GM12878 (cell line): ENCODE results near the gene HIVEP3. TPM values are rescaled to one million over a fixed set of nuclear protein-coding genes. Genes with fewer than 3 reads are reported as not detected.

Experiments
- ATAC-seq: fragments of 200-7000 bp; cut with Tn5 transposase; 3 replicates; pipeline ENCODE4 v1.9.1; 2020; ENCODE audit warnings: mild to moderate bottlenecking, moderate library complexity
- BruUV-seq: library from RNA; stranded (reverse); fragments of 400-500 nt; replicated peaks from 2 replicates; lab custom pipeline; 2021; lab: Mats Ljungman, UMichigan
- CTCF ChIA-PET: fragments of 300-600 bp; sonication (Branson Sonifier 250); formaldehyde crosslinking; extraction: SDS; loops from one replicate; lab custom pipeline; 2021; ENCODE audit warnings: inconsistent platforms; lab: Yijun Ruan, JAX
- POLR2A ChIA-PET: fragments of 350-600 bp; formaldehyde crosslinking; extraction: SDS; loops from one replicate; lab custom pipeline; 2021; ENCODE audit warnings: inconsistent platforms; lab: Charles Lee
- RAD21 ChIA-PET: fragments of 300-600 bp; sonication (Branson Sonifier 250); formaldehyde crosslinking; loops from one replicate; lab custom pipeline; 2023; ENCODE audit warnings: antibody characterized with exemption; ENCODE audit not compliant: unreplicated experiment; lab: Charles Lee
- SMC1A ChIA-PET: fragments of 300-600 bp; sonication (Branson Sonifier 250); formaldehyde crosslinking; loops from one replicate; lab custom pipeline; 2023; ENCODE audit not compliant: unreplicated experiment, uncharacterized antibody; lab: Charles Lee
- DNase-seq: peaks from one replicate; pipeline ENCODE4 v3.0.0-alpha.2; 2011; ENCODE audit warnings: low read depth, low spot score
- FAIRE-seq: peaks from 3 replicates; lab custom pipeline; 2011; peaks lifted over from hg19 to GRCh38; lab: Jason Lieb, UNC
- H2AFZ ChIP-seq: 2 replicates; pipeline ENCODE4 v1.6.0; 2011; ENCODE audit warnings: low read depth, low read length, control low read depth; ENCODE audit not compliant: control insufficient read depth
- H3K27ac ChIP-seq: 2 replicates; pipeline ENCODE4 v1.5.1; 2011; ENCODE audit warnings: control low read depth; ENCODE audit not compliant: control insufficient read depth, insufficient read depth
- H3K27me3 ChIP-seq, 2 experiments: replicated peaks in 1 of 2; 2 replicates each; pipeline versions ENCODE4 v1.6.0 to v1.6.1; 2011; ENCODE audit warnings: low read length in 1 of 2; ENCODE audit not compliant: control insufficient read depth in 2 of 2, insufficient read depth in 2 of 2
- H3K36me3 ChIP-seq, 2 experiments: 2 replicates each; pipeline ENCODE4 v1.5.1; 2011; ENCODE audit warnings: low read length in 1 of 2; ENCODE audit not compliant: control insufficient read depth in 2 of 2, insufficient read depth in 2 of 2
- H3K4me1 ChIP-seq: 2 replicates; pipeline ENCODE4 v1.6.1; 2011; ENCODE audit warnings: mild to moderate bottlenecking, low read length, moderate library complexity, mixed read lengths; ENCODE audit not compliant: control insufficient read depth, insufficient read depth
- H3K4me2 ChIP-seq: 2 replicates; pipeline ENCODE4 v1.6.0; 2011; ENCODE audit warnings: control low read depth; ENCODE audit not compliant: control insufficient read depth, insufficient read depth
- H3K4me3 ChIP-seq: fragments of 200-600 bp; sonication (generic); 2 replicates; pipeline ENCODE4 v1.5.1; 2016
- H3K79me2 ChIP-seq: 2 replicates; pipeline ENCODE4 v1.6.0; 2011; ENCODE audit warnings: low read length; ENCODE audit not compliant: control insufficient read depth, insufficient read depth
- H3K9ac ChIP-seq: 2 replicates; pipeline ENCODE4 v1.8.0; 2011; ENCODE audit warnings: low read length, control low read depth, mixed read lengths; ENCODE audit not compliant: control insufficient read depth, insufficient read depth
- H3K9me3 ChIP-seq: replicated peaks from 3 replicates; pipeline ENCODE4 v1.5.1; 2011; ENCODE audit warnings: mild to moderate bottlenecking, low read length; ENCODE audit not compliant: control insufficient read depth, insufficient read depth
- H4K20me1 ChIP-seq: 2 replicates; pipeline ENCODE4 v1.6.0; 2011; ENCODE audit not compliant: control insufficient read depth, insufficient read depth
- DPF2 ChIP-seq: fragments of 450-650 bp; IDR thresholded peaks from 2 replicates; pipeline ENCODE4 v1.6.1; 2017; ENCODE audit warnings: mild to moderate bottlenecking
- GATAD2B ChIP-seq: fragments of 450-650 bp; conservative IDR thresholded peaks from 2 replicates; pipeline ENCODE4 v1.6.1; 2017; ENCODE audit warnings: low read depth, mild to moderate bottlenecking, moderate library complexity
- HDGF ChIP-seq: fragments of 450-650 bp; IDR thresholded peaks from 2 replicates; pipeline ENCODE4 v1.6.1; 2016; ENCODE audit warnings: antibody characterized with exemption
- IKZF1 ChIP-seq: fragments of 450-650 bp; conservative IDR thresholded peaks from 2 replicates; pipeline ENCODE4 v1.6.1; 2017; ENCODE audit warnings: antibody characterized with exemption, mild to moderate bottlenecking
- IKZF2 ChIP-seq, 2 experiments: fragments of 450-650 bp; IDR thresholded peaks; 2 replicates each; pipeline ENCODE4 v1.6.1; 2017; ENCODE audit warnings: mild to moderate bottlenecking in 2 of 2, moderate library complexity in 2 of 2
- MEF2A ChIP-seq: IDR thresholded peaks from 2 replicates; pipeline ENCODE4 v1.6.1; 2011; ENCODE audit warnings: low read depth, mild to moderate bottlenecking, low read length, moderate library complexity; ENCODE audit not compliant: insufficient read depth
- MTA2 ChIP-seq: fragments of 450-650 bp; IDR thresholded peaks from 2 replicates; pipeline ENCODE4 v1.6.1; 2016; ENCODE audit warnings: low read depth, mild to moderate bottlenecking, moderate library complexity
- RUNX3 ChIP-seq: IDR thresholded peaks from 2 replicates; pipeline ENCODE4 v1.6.1; 2012; ENCODE audit warnings: low read length, inconsistent platforms
- SMARCA5 ChIP-seq: fragments of 450-650 bp; IDR thresholded peaks from 2 replicates; pipeline ENCODE4 v1.6.1; 2017; ENCODE audit warnings: mild to moderate bottlenecking
- SPI1 ChIP-seq: IDR thresholded peaks from 2 replicates; pipeline ENCODE4 v1.6.1; 2011; ENCODE audit warnings: low read depth, mild to moderate bottlenecking, low read length, moderate library complexity, borderline replicate concordance; ENCODE audit not compliant: insufficient read depth
- SREBF1 ChIP-seq: IDR thresholded peaks from 2 replicates; pipeline ENCODE4 v1.6.1; 2012; ENCODE audit warnings: mild to moderate bottlenecking, low read length
- TCF3 ChIP-seq: IDR thresholded peaks from 2 replicates; pipeline ENCODE4 v1.6.1; 2012; ENCODE audit warnings: low read depth, mild to moderate bottlenecking, low read length, borderline replicate concordance; ENCODE audit not compliant: insufficient read depth
- ZNF217 ChIP-seq: fragments of 450-650 bp; IDR thresholded peaks from 2 replicates; pipeline ENCODE4 v1.6.1; 2017; ENCODE audit warnings: antibody characterized with exemption, mild to moderate bottlenecking
- WGBS: methylation state at CpG from one replicate; pipeline ENCODE4 v1.1.6; 2016; ENCODE audit warnings: low lambda C conversion rate; ENCODE audit not compliant: insufficient replicate concordance, insufficient coverage; ENCODE audit errors: missing lambda C conversion rate; 5-methylcytosine and 5-hydroxymethylcytosine counted together
- in situ Hi-C: fragments of 300-500 bp; cut with MboI; formaldehyde crosslinking; loops from 9 replicates; pipeline ENCODE4 v1.14.3; 2018; ENCODE audit warnings: mixed read lengths
- intact Hi-C: fragments of 100-400 bp; cut with micrococcal nuclease; formaldehyde crosslinking; loops from one replicate; pipeline ENCODE4 v1.14.2; 2022; ENCODE audit not compliant: unreplicated experiment
- polyA plus RNA-seq, 11 experiments: library from polyadenylated mRNA; depleted of rRNA in 4 of 11; unstranded in 6 of 11; stranded (reverse) in 5 of 11; fragments of >200 nt; fragmentation: Nextera tagmentation in 4 of 11; fragmentation: Illumina TruSeq in 1 of 11; extraction: Ambion mirVana in 4 of 11; extraction: Trizol in 1 of 11; gene quantifications; 1 replicate in 1 of 11; 2 replicates in 10 of 11; pipeline versions ENCODE4 v1.2.1 to v1.2.3, GENCODE V29; 2011 to 2016; ENCODE audit warnings: inconsistent platforms in 2 of 11, missing spikeins in 2 of 11, low read depth in 1 of 11
- total RNA-seq, 4 experiments: library from RNA; depleted of rRNA in 3 of 4; stranded (reverse); fragments of >200 nt in 3 of 4; fragmentation: Illumina TruSeq in 1 of 4; extraction: Trizol in 1 of 4; gene quantifications; 2 replicates each; pipeline versions ENCODE4 v1.2.1 to v1.2.3, GENCODE V29; 2013 to 2021
- TF ChIP-seq, protein P1 (sequence below): IDR thresholded peaks from 2 replicates; pipeline ENCODE4 v1.6.1; 2012; ENCODE audit warnings: low read depth, low read length, improper control_type of control experiment
- TF ChIP-seq, protein P2 (sequence below), 3 experiments: IDR thresholded peaks in 2 of 3; conservative IDR thresholded peaks in 1 of 3; 2 replicates each; pipeline ENCODE4 v1.5.1; 2011; ENCODE audit warnings: low read depth in 3 of 3, low read length in 3 of 3, mild to moderate bottlenecking in 3 of 3, control low read depth in 2 of 3, moderate library complexity in 2 of 3, inconsistent platforms in 1 of 3, mixed read lengths in 1 of 3; ENCODE audit not compliant: control insufficient read depth in 2 of 3, insufficient read depth in 1 of 3; ENCODE audit errors: extremely low read depth in 1 of 3

HIVEP3 gene
- total and polyA plus RNA-seq, 10 of the 15 experiments (the other 5 are each of a cell fraction or from before 2014, with no cell fraction given) = 1.8 to 13.6 (median 3.8) TPM

- TF ChIP-seq SREBF1 = no peak
- no peak for TF ChIP-seq MTA2
- TF ChIP-seq, protein P1, sequence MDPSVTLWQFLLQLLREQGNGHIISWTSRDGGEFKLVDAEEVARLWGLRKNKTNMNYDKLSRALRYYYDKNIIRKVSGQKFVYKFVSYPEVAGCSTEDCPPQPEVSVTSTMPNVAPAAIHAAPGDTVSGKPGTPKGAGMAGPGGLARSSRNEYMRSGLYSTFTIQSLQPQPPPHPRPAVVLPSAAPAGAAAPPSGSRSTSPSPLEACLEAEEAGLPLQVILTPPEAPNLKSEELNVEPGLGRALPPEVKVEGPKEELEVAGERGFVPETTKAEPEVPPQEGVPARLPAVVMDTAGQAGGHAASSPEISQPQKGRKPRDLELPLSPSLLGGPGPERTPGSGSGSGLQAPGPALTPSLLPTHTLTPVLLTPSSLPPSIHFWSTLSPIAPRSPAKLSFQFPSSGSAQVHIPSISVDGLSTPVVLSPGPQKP = no peak
Observed at GRCh38 chr1:41741244-41741643, 177.5 kb downstream of the HIVEP3 start (continued).

DNA sequence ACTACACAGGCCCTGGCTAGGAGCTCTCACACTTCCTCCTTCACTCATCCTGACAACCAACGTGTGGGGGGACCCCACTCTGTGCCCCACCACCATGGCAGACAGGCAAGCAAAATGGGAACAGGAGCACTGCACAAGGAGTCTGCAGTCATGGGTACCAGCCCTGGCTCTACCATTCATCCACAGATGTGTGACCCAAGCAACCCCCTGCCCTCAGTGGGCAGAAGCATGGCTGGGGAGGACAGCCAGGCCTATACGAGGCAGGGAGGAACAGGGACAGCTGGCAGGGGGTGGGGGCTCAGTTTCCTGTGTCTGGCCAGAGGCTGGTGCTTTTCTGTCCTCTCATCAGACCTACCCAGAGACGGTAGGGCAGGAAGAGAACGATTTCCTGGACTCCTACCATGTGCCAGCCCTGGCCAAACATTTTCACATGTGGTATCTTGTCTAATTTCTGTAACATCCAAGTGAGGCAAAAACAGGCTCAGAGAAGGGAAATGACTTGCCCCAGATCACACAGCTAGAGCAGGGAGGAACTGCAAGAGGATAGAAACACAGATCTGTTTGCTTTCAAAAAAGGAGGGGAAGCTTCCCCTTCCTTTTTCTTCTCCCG, 178.0 kb downstream of the HIVEP3 start:
- ChIA-PET POLR2A (interaction anchor here (1.1 to 7.3 kb wide), 4 partner anchors 9 to 63 kb away, joined by 3 to 67 read pairs (median 6); no protein-coding TSS in a partner anchor), RAD21 (interaction anchor here (0.9 to 6.3 kb wide), 9 partner anchors 10 to 116 kb away, joined by 3 to 77 read pairs (median 8); no protein-coding TSS in a partner anchor), CTCF (interaction anchor here (0.7 to 5.9 kb wide), 5 partner anchors 10 to 82 kb away, joined by 3 to 29 read pairs (median 3); no protein-coding TSS in a partner anchor), SMC1A (interaction anchor here (0.8 to 8.0 kb wide), 11 partner anchors 9 to 88 kb away, joined by 3 to 93 read pairs (median 4); no protein-coding TSS in a partner anchor)
- DNase-seq (no peak), ATAC-seq (peak; percentile 7), FAIRE-seq (no peak)
- H3K9me3 ChIP-seq = no peaks in the 10 kb centered on the region
- H3K27ac ChIP-seq = peak overlapping the region; percentile 94
- in situ Hi-C loops = no loop called here
- no peaks in the 10 kb centered on the region for H4K20me1 ChIP-seq
- H3K9ac ChIP-seq = no peak overlapping the region; the same call in 1 of the 2 replicates
- H2AFZ ChIP-seq = no peak overlapping the region; the same call in 1 of the 2 replicates
- H3K27me3 ChIP-seq = no peaks in the 10 kb centered on the region
- peak overlapping the region; percentile 97; the same call in 1 of the 2 replicates for H3K4me2 ChIP-seq
- intact Hi-C loops = no loop called here
- no TSS peak for BruUV-seq
- H3K79me2 ChIP-seq = peaks cover 4% of the 10 kb centered on the region
- no peak for TF ChIP-seq MEF2A
- 0 out of 2 replicates have a peak, but pooled peaks have one; percentile 38 for TF ChIP-seq HDGF
- TF ChIP-seq DPF2 = no peak
- peak in 1 of 2 experiments; percentile 25; a peak in 1 of 4 replicates for TF ChIP-seq IKZF2 (IDR thresholded peaks at IDR 0.05)
- TF ChIP-seq RUNX3 = 0 out of 2 replicates have a peak, but pooled peaks have one; percentile 9
- 0 out of 2 replicates have a peak, but pooled peaks have one; percentile 25 for TF ChIP-seq SMARCA5
- TF ChIP-seq, protein P2, sequence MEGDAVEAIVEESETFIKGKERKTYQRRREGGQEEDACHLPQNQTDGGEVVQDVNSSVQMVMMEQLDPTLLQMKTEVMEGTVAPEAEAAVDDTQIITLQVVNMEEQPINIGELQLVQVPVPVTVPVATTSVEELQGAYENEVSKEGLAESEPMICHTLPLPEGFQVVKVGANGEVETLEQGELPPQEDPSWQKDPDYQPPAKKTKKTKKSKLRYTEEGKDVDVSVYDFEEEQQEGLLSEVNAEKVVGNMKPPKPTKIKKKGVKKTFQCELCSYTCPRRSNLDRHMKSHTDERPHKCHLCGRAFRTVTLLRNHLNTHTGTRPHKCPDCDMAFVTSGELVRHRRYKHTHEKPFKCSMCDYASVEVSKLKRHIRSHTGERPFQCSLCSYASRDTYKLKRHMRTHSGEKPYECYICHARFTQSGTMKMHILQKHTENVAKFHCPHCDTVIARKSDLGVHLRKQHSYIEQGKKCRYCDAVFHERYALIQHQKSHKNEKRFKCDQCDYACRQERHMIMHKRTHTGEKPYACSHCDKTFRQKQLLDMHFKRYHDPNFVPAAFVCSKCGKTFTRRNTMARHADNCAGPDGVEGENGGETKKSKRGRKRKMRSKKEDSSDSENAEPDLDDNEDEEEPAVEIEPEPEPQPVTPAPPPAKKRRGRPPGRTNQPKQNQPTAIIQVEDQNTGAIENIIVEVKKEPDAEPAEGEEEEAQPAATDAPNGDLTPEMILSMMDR (IDR thresholded peaks at IDR 0.05 in 2 of 3, conservative IDR thresholded peaks at IDR 0.05 in 1 of 3; ENCODE audit: control insufficient read depth in 2 of 3, extremely low read depth in 1 of 3, insufficient read depth in 1 of 3, low read depth in 3 of 3, low read length in 3 of 3) = no peak
- peak; percentile 19; the same call in 1 of the 2 replicates for TF ChIP-seq SPI1
- peak; percentile 67 for TF ChIP-seq ZNF217
- 0 out of 2 replicates have a peak, but pooled peaks have one; percentile 14 for TF ChIP-seq GATAD2B
- peak; percentile 16; the same call in 1 of the 2 replicates for TF ChIP-seq IKZF1
- 0 out of 2 replicates have a peak, but pooled peaks have one; percentile 15 for TF ChIP-seq TCF3
- 0 out of 4 replicates have a peak, but pooled peaks cover 0 to 2% of the 10 kb centered on the region in 2 experiments for H3K36me3 ChIP-seq
- peaks cover 61% of the 10 kb centered on the region for H3K4me1 ChIP-seq
- WGBS = 6% methylated on average over 5 of the region's 5 CpGs
- H3K4me3 ChIP-seq = no peak overlapping the region
